CD4-positive, alpha-beta T cell treated with Interleukin-10 for 1 hour (primary cell): ENCODE data around the gene DGKH.
"Not testable (repeated sequence)": the region's sequence is repeated elsewhere in the genome, so short reads cannot be mapped to it uniquely, and the experiment has no call there.

ENCODE experiments used
- DNase-seq: peaks from one replicate; pipeline ENCODE4 v3.0.0-alpha.2; 2020

The DGKH gene

GRCh38 chr13:42041684-42042035 is 6.8 kb upstream of the DGKH start:
- no peak for DNase-seq

- DNase-seq = no peak
Observed at GRCh38 chr13:42043676-42044075, 4.8 kb upstream of the DGKH start.

GRCh38 chr13:42046448-42046847 is 2.0 kb upstream of the DGKH start:
- DNase-seq = no peak

GRCh38 chr13:42047561-42048341 is 697 bp upstream of the DGKH start:
- DNase-seq = peak; percentile 26

- peak; percentile 66 for DNase-seq
Observed at GRCh38 chr13:42048684-42049453, 421 bp downstream of the DGKH start.

GRCh38 chr13:42049454-42049813 is 986 bp downstream of the DGKH start:
- no peak for DNase-seq

GRCh38 chr13:42054798-42055499 is 6.5 kb downstream of the DGKH start:
- no peak for DNase-seq

- DNase-seq = no peak
Observed at GRCh38 chr13:42055500-42056085, 7.1 kb downstream of the DGKH start.

GRCh38 chr13:42056146-42056545 is 7.7 kb downstream of the DGKH start:
- DNase-seq = no peak

- no peak for DNase-seq
Observed at GRCh38 chr13:42056583-42056982, 8.1 kb downstream of the DGKH start.

- DNase-seq = no peak
Observed at GRCh38 chr13:42057918-42058530, 9.6 kb downstream of the DGKH start.

- no peak for DNase-seq
Observed at GRCh38 chr13:42061943-42062342, 13.5 kb downstream of the DGKH start.

GRCh38 chr13:42063105-42063504 is 14.7 kb downstream of the DGKH start:
- no peak for DNase-seq

- no peak for DNase-seq
Observed at GRCh38 chr13:42064259-42064658, 15.8 kb downstream of the DGKH start.

GRCh38 chr13:42064966-42065365 is 16.5 kb downstream of the DGKH start:
- DNase-seq = no peak

GRCh38 chr13:42065414-42065813 is 17.0 kb downstream of the DGKH start:
- DNase-seq = no peak

GRCh38 chr13:42066542-42066941 is 18.1 kb downstream of the DGKH start:
- no peak for DNase-seq

GRCh38 chr13:42068886-42069285 is 20.4 kb downstream of the DGKH start:
- no peak for DNase-seq

GRCh38 chr13:42070599-42070998 is 22.2 kb downstream of the DGKH start:
- not testable (repeated sequence) for DNase-seq

GRCh38 chr13:42071179-42071578 is 22.7 kb downstream of the DGKH start:
- DNase-seq = not testable (repeated sequence)

- DNase-seq = no peak
Observed at GRCh38 chr13:42071672-42072419, 23.4 kb downstream of the DGKH start.

GRCh38 chr13:42073683-42074082 is 25.2 kb downstream of the DGKH start:
- no peak for DNase-seq
